ENCODE data around the gene ARTN. TPM values are rescaled to one million over a fixed set of nuclear protein-coding genes. Genes with fewer than 3 reads are reported as not detected.

ARTN gene
- polyA plus RNA-seq, 3 donors from 2014 or later: not detected

- no peak overlapping the region for H3K4me3 Mint-ChIP-seq
- H3K27ac Mint-ChIP-seq: peak overlapping the region in 1 of 6 donors; percentile 41
- peaks cover 0 to 23% (median 4%) of the 10 kb centered on the region in 3 donors for H3K36me3 Mint-ChIP-seq
- H3K27me3 Mint-ChIP-seq (ENCODE audit: low read depth in 3 of 3): peaks cover 0 to 4% (median 0%) of the 10 kb centered on the region in 3 donors
- no peak for DNase-seq
- H3K9me3 Mint-ChIP-seq: no peaks in the 10 kb centered on the region
- no peaks in the 10 kb centered on the region for H3K4me1 Mint-ChIP-seq
These were observed 21.0 kb upstream of the ARTN start for GRCh38 chr1:43912607-43913006.

DNA sequence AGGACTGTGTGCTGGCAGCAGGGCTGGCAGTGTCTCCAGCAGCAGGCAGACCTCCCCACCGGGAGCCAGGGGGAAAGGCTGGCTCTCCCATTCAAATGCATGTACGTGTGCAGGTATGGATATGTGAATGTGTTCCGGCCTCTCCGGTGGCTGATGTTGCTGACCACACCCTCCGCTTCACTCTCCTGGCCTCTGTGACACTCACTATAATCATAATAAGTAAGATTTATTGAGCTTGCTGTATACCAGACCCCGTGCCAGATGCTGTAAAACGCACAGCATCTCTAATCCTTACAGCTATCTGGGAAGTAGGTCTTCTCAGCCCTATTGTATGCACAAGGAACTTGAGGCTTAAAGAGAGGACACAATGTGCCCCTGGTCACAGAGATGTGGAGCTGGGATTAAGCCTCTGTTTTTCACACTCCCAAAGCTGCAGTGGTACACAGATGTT, 20.5 kb upstream of the ARTN start:
- Mint-ChIP-seq H3K36me3 (peaks cover 0 to 18% (median 2%) of the 10 kb centered on the region in 3 donors), H3K4me3 (no peak overlapping the region), H3K27me3 (ENCODE audit: low read depth in 3 of 3) (peaks cover 0 to 4% (median 0%) of the 10 kb centered on the region in 3 donors), H3K4me1 (no peaks in the 10 kb centered on the region), H3K9me3 (no peaks in the 10 kb centered on the region), H3K27ac (no peak overlapping the region)
- DNase-seq: no peak

DNA sequence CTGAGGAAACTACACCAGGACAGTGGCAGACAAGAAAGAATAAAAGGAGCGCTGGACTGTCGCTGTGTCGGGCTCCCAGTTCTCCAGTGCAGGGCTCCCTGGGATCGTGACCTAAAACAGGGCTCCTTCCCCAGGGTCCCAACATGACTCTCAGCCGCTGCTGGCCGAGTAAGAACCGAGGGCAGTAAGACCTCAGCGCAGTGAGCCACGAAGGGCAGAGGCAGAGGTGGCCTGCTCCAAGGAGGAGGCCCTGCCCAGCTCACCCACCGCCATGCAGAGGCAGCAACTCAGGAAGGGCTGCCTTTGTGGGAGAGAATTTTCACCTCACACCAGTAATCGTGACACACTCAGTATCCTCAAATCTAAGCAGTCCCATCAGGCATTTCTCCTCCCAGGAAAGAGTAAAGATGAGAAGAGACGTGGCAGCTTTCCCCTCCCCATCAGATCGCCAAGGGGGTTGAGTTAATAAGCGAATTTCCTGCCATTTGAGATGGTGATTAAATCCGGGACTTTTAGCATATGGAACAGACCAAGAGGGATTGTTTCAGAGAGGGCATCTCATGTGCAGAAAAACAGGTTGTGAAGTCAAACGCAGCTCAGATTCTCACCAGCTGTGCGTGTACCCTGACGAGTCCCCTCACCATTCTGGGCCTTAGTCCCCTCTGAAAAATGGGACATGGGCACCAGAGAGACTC, 19.8 kb upstream of the ARTN start:
- no peaks in the 10 kb centered on the region for H3K4me1 Mint-ChIP-seq
- no peak for DNase-seq
- no peaks in the 10 kb centered on the region for H3K9me3 Mint-ChIP-seq
- H3K36me3 Mint-ChIP-seq: peaks cover 0 to 15% (median 0%) of the 10 kb centered on the region in 3 donors
- H3K27me3 Mint-ChIP-seq (ENCODE audit: low read depth in 3 of 3): peaks cover 0 to 4% (median 0%) of the 10 kb centered on the region in 3 donors
- no peak overlapping the region for H3K27ac Mint-ChIP-seq
- no peak overlapping the region for H3K4me3 Mint-ChIP-seq

DNA sequence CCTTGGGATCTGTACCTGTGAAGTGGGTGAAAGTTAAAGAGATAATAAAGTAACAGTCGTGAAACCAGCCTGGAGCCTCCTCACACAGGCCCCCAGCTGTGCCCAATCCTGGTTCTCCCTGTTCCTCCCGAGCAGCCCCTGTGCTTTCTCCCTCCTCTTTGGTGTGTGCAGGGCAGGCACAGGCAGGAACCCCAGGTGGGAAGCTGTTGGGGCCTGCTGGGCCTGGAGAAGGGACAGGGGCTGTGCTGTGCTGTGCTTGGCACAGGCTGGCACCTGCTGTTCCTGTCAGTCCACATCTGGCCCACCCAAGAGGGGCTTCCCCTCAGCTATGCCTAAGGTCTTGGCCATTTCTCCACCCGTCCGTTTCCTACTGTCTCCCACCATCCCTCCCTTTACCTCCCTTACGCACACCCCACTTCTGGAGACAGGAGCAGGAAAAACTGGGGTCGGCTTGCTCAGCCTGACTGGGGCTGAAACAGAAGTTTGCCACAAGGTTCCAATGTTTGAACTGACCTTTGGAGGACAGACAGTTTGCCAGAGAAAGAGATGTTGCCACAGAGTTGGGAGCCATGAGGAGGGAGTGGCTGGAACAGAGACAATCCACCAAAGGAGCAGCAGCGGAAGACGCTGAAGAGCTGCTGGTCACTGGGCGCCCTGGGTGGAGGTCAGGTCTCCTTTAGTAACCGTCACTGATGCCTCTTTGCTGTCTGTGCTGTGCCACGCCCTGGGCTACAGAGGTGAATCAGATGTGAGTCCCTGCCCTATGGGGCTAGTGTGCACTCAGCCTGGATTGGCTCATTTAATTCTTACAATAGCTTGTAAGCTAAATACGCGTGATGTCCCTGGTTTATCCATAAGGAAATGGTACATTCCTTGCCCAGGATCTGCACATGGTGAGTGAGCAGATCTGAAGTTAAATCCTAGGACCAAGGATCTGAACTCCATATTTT, 18.8 kb upstream of the ARTN start:
- DNase-seq: no peak
- H3K27me3 Mint-ChIP-seq (ENCODE audit: low read depth in 3 of 3): peaks cover 0 to 2% (median 0%) of the 10 kb centered on the region in 3 donors
- peak overlapping the region in 1 of 6 donors; percentile 23 for H3K27ac Mint-ChIP-seq
- H3K36me3 Mint-ChIP-seq: peaks cover 0 to 5% (median 0%) of the 10 kb centered on the region in 3 donors
- H3K4me1 Mint-ChIP-seq: no peaks in the 10 kb centered on the region
- no peak overlapping the region for H3K4me3 Mint-ChIP-seq
- no peaks in the 10 kb centered on the region for H3K9me3 Mint-ChIP-seq

GRCh38 chr1:43919906-43920305, 13.7 kb upstream of the ARTN start:
- H3K4me1 Mint-ChIP-seq: no peaks in the 10 kb centered on the region
- peaks cover 0 to 13% (median 5%) of the 10 kb centered on the region in 3 donors for H3K36me3 Mint-ChIP-seq
- no peak overlapping the region for H3K27ac Mint-ChIP-seq
- DNase-seq: no peak
- H3K9me3 Mint-ChIP-seq: no peaks in the 10 kb centered on the region
- H3K4me3 Mint-ChIP-seq: no peak overlapping the region
- peaks cover 0 to 2% (median 0%) of the 10 kb centered on the region in 3 donors for H3K27me3 Mint-ChIP-seq (ENCODE audit: low read depth in 3 of 3)

DNA sequence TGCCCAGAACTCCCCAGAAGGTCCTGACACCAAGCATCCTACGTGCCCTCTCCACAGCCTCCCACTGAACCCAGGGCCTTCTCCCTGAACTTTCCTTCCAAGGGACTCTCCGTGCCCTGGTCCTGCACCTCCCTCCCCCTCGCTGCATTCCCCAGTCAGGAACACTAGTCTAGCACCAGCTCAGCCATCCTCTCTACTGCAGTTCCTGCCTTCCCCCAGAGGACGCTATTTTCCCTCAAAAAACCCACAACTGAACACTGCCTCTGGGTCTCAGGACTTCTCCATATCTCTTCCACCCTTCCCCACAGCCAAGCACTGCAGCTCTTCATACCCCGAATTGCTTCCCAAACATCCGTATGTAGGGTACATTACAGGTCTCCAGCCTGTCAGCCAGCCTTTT, 12.6 kb upstream of the ARTN start:
- no peak for DNase-seq
- peaks cover 7 to 20% (median 11%) of the 10 kb centered on the region in 3 donors for H3K36me3 Mint-ChIP-seq
- H3K27ac Mint-ChIP-seq: no peak overlapping the region
- H3K4me1 Mint-ChIP-seq: no peaks in the 10 kb centered on the region
- no peaks in the 10 kb centered on the region for H3K9me3 Mint-ChIP-seq
- peaks cover 0 to 2% (median 1%) of the 10 kb centered on the region in 3 donors for H3K27me3 Mint-ChIP-seq (ENCODE audit: low read depth in 3 of 3)
- H3K4me3 Mint-ChIP-seq: no peak overlapping the region

GRCh38 chr1:43924516-43924915, 9.1 kb upstream of the ARTN start:
- Mint-ChIP-seq H3K27ac (no peak overlapping the region), H3K9me3 (no peaks in the 10 kb centered on the region), H3K4me1 (no peaks in the 10 kb centered on the region), H3K36me3 (peaks cover 8 to 24% (median 16%) of the 10 kb centered on the region in 3 donors), H3K4me3 (no peak overlapping the region), H3K27me3 (ENCODE audit: low read depth in 3 of 3) (peaks cover 0 to 2% (median 1%) of the 10 kb centered on the region in 3 donors)
- no peak for DNase-seq

DNA sequence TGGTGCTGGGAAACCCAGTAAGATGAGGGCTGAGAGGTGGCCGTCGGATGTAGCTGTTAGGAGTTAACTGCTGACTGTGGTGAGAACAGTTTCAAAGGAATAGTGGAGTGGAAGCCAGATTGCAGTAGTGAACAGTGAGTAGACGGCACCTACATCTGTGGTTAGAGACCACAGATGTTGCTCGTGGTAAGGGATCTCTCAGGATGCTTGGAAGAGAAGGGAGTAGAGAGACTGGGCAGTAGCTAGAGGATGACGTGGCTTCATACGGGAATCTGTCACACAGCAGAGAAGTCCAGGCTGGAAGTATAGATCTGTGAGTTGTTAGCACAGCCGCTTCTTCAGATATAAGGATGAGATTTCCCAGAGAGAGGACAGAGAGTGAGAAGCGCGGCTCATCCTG, 7.8 kb upstream of the ARTN start:
- no peak for DNase-seq
- Mint-ChIP-seq H3K36me3 (peaks cover 8 to 24% (median 16%) of the 10 kb centered on the region in 3 donors), H3K27me3 (ENCODE audit: low read depth in 3 of 3) (peaks cover 0 to 4% (median 1%) of the 10 kb centered on the region in 3 donors), H3K27ac (peak overlapping the region in 1 of 6 donors; percentile 32), H3K9me3 (no peaks in the 10 kb centered on the region), H3K4me1 (no peaks in the 10 kb centered on the region), H3K4me3 (no peak overlapping the region)

GRCh38 chr1:43930168-43930948, 3.2 kb upstream of the ARTN start:
- H3K4me3 Mint-ChIP-seq: no peak overlapping the region
- DNase-seq: no peak

GRCh38 chr1:43930949-43931275, 2.7 kb upstream of the ARTN start:
- Mint-ChIP-seq H3K27ac (no peak overlapping the region), H3K4me1 (peaks cover 0 to 8% of the 10 kb centered on the region in 2 donors), H3K36me3 (peaks cover 2 to 6% (median 5%) of the 10 kb centered on the region in 3 donors), H3K4me3 (no peak overlapping the region), H3K9me3 (peaks cover 0 to 1% (median 0%) of the 10 kb centered on the region in 6 donors), H3K27me3 (ENCODE audit: low read depth in 3 of 3) (peaks cover 8 to 13% (median 11%) of the 10 kb centered on the region in 3 donors)
- no peak for DNase-seq

More at GRCh38 chr1:43930168-43930948, 3.2 kb upstream of the ARTN start:
- Mint-ChIP-seq H3K27me3 (ENCODE audit: low read depth in 3 of 3) (peaks cover 6 to 12% (median 11%) of the 10 kb centered on the region in 3 donors), H3K36me3 (peaks cover 8 to 11% (median 11%) of the 10 kb centered on the region in 3 donors), H3K4me1 (peaks cover 0 to 6% of the 10 kb centered on the region in 2 donors), H3K9me3 (peaks cover 0 to 1% (median 0%) of the 10 kb centered on the region in 6 donors), H3K27ac (no peak overlapping the region)

- Mint-ChIP-seq H3K27me3 (ENCODE audit: low read depth in 3 of 3) (peaks cover 8 to 13% (median 11%) of the 10 kb centered on the region in 3 donors), H3K36me3 (peaks cover 0 to 4% (median 0%) of the 10 kb centered on the region in 3 donors), H3K4me1 (peaks cover 0 to 11% of the 10 kb centered on the region in 2 donors), H3K27ac (no peak overlapping the region), H3K4me3 (no peak overlapping the region), H3K9me3 (peaks cover 0 to 1% (median 0%) of the 10 kb centered on the region in 6 donors)
- DNase-seq: no peak
These were observed 1.6 kb upstream of the ARTN start for GRCh38 chr1:43931711-43932660.

DNA sequence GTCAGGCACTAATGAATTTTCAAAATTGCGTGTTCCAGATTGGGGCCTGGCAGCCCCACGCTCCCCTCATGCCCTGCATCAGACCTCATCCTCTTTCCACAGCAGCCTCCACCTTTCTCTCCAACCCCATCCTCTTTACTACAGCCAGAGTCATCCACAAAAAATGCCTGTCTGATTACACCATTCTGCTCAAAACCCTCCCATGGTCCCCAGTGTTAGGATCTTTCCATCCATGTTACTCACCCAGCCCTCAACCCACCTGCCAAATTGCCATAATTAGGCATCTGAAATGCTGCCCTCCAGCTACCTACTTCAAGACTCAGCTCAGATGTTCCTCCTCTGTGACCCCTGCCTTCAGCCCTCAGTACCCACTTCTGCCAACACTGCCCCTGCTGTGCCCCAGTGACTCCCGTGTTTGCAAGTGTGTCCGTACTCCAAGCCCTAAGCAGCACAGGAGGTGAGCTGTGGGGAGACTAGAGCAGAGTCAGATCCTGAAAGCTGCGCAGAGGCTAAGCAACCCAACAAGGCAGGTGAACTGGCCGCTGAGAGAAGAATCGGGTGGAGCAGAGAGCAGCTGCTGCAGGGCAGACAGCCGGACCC, 715 bp upstream of the ARTN start:
- Mint-ChIP-seq H3K27ac (no peak overlapping the region), H3K4me1 (peaks cover 0 to 11% of the 10 kb centered on the region in 2 donors), H3K36me3 (peaks cover 0 to 4% (median 3%) of the 10 kb centered on the region in 3 donors), H3K9me3 (peaks cover 0 to 1% (median 0%) of the 10 kb centered on the region in 6 donors), H3K27me3 (ENCODE audit: low read depth in 3 of 3) (peaks cover 8 to 13% (median 12%) of the 10 kb centered on the region in 3 donors), H3K4me3 (peak overlapping the region in 2 of 5 donors; percentile 7 to 18)
- DNase-seq: no peak

Data from immature natural killer cell (primary cell).